ENCODE data around the gene NLRC3.

Gene NLRC3

GRCh38 chr16:3576211-3576610 is 992 bp downstream of the NLRC3 start:
- in situ Hi-C loops (cut with HindIII; ENCODE audit: low sequenced_read_pairs): no loop called here
- no peak for DNase-seq (ENCODE audit: low read depth, low spot score)
- no peak for TF ChIP-seq CTCF (IDR thresholded peaks at IDR 0.05; ENCODE audit: low read depth, low read length)
- no peak overlapping the region for H3K4me3 ChIP-seq (ENCODE audit: low read depth, low read length)

GRCh38 chr16:3575491-3575890 is 1.7 kb downstream of the NLRC3 start:
- in situ Hi-C loops (cut with HindIII; ENCODE audit: low sequenced_read_pairs): no loop called here
- no peak overlapping the region for H3K4me3 ChIP-seq (ENCODE audit: low read depth, low read length)
- no peak for DNase-seq (ENCODE audit: low read depth, low spot score)
- no peak for TF ChIP-seq CTCF (IDR thresholded peaks at IDR 0.05; ENCODE audit: low read depth, low read length)

GRCh38 chr16:3574195-3574594 is 3.0 kb downstream of the NLRC3 start:
- no peak for TF ChIP-seq CTCF (IDR thresholded peaks at IDR 0.05; ENCODE audit: low read depth, low read length)
- in situ Hi-C loops (cut with HindIII; ENCODE audit: low sequenced_read_pairs): no loop called here
- H3K4me3 ChIP-seq (ENCODE audit: low read depth, low read length): no peak overlapping the region
- no peak for DNase-seq (ENCODE audit: low read depth, low spot score)

- no peak overlapping the region for H3K4me3 ChIP-seq (ENCODE audit: low read depth, low read length)
- in situ Hi-C loops (cut with HindIII; ENCODE audit: low sequenced_read_pairs): no loop called here
- no peak for TF ChIP-seq CTCF (IDR thresholded peaks at IDR 0.05; ENCODE audit: low read depth, low read length)
- no peak for DNase-seq (ENCODE audit: low read depth, low spot score)
Measured at GRCh38 chr16:3573146-3573815, 3.9 kb downstream of the NLRC3 start.

GRCh38 chr16:3570420-3571062 is 6.7 kb downstream of the NLRC3 start:
- TF ChIP-seq CTCF (IDR thresholded peaks at IDR 0.05; ENCODE audit: low read depth, low read length): no peak
- H3K4me3 ChIP-seq (ENCODE audit: low read depth, low read length): no peak overlapping the region
- in situ Hi-C loops (cut with HindIII; ENCODE audit: low sequenced_read_pairs): no loop called here

GRCh38 chr16:3569851-3570250 is 7.4 kb downstream of the NLRC3 start:
- TF ChIP-seq CTCF (IDR thresholded peaks at IDR 0.05; ENCODE audit: low read depth, low read length): no peak
- no peak overlapping the region for H3K4me3 ChIP-seq (ENCODE audit: low read depth, low read length)
- DNase-seq (ENCODE audit: low read depth, low spot score): no peak
- in situ Hi-C loops (cut with HindIII; ENCODE audit: low sequenced_read_pairs): no loop called here

More at GRCh38 chr16:3570420-3571062, 6.7 kb downstream of the NLRC3 start:
- no peak for DNase-seq (ENCODE audit: low read depth, low spot score)

Measured in astrocyte of the spinal cord (primary cell).